ENCODE data around the gene DDX10.

The DDX10 gene

DNA sequence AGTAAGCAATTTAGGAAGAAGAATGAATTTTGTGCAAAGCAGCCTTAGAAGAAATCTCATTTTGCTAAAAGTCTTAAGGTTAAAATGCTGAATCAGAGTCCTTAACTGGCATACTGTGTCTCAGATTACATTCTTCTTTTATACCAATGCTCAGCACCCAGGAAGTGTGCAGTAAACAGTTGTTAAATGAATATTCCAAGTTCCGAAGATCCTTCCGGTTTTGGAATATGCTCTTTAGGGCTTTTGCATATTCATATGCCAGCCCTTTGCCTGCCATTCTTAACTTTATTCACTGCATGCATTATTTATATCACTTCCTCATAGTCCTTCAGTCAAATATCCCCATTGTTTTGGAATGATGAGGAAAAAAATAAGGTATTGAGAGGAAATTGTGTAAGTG lies 242.0 kb downstream of the DDX10 start:
- TF ChIP-seq, protein P1, sequence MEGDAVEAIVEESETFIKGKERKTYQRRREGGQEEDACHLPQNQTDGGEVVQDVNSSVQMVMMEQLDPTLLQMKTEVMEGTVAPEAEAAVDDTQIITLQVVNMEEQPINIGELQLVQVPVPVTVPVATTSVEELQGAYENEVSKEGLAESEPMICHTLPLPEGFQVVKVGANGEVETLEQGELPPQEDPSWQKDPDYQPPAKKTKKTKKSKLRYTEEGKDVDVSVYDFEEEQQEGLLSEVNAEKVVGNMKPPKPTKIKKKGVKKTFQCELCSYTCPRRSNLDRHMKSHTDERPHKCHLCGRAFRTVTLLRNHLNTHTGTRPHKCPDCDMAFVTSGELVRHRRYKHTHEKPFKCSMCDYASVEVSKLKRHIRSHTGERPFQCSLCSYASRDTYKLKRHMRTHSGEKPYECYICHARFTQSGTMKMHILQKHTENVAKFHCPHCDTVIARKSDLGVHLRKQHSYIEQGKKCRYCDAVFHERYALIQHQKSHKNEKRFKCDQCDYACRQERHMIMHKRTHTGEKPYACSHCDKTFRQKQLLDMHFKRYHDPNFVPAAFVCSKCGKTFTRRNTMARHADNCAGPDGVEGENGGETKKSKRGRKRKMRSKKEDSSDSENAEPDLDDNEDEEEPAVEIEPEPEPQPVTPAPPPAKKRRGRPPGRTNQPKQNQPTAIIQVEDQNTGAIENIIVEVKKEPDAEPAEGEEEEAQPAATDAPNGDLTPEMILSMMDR (conservative IDR thresholded peaks at IDR 0.05; ENCODE audit: low read length) = no peak
- peak; percentile 18 for DNase-seq (ENCODE audit: low read depth)
- H3K4me3 ChIP-seq (ENCODE audit: low read length) = no peak overlapping the region

GRCh38 chr11:108909041-108909440 lies 244.2 kb downstream of the DDX10 start:
- TF ChIP-seq, protein P1 (conservative IDR thresholded peaks at IDR 0.05; ENCODE audit: low read length) = no peak

DNA sequence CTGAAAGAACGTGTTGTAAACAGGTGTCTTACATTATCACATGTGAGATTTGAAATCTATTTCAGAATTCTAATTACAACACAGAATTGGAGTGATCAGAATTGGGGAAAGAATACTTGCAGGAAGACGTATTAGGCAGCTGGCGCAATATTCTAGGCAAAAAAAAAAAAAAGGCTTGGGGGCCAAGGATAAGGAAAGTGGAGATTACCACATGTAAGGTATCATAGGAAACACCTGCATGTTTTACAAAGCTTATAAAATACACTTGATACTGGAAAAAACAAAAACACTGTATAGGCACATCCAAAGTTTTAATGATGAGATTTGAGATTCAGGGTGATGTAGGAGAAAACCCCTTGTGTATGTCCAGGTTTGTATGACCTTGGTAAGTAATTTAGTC lies 245.1 kb downstream of the DDX10 start:
- no peak for DNase-seq (ENCODE audit: low read depth)
- H3K4me3 ChIP-seq (ENCODE audit: low read length) = no peak overlapping the region
- TF ChIP-seq, protein P1 (conservative IDR thresholded peaks at IDR 0.05; ENCODE audit: low read length) = no peak

More at GRCh38 chr11:108909041-108909440, 244.2 kb downstream of the DDX10 start:
- no peak for DNase-seq (ENCODE audit: low read depth)
- no peak overlapping the region for H3K4me3 ChIP-seq (ENCODE audit: low read length)

GRCh38 chr11:108912581-108912980 lies 247.7 kb downstream of the DDX10 start:
- DNase-seq (ENCODE audit: low read depth) = peak; percentile 59
- TF ChIP-seq, protein P1 (conservative IDR thresholded peaks at IDR 0.05; ENCODE audit: low read length) = no peak
- H3K4me3 ChIP-seq (ENCODE audit: low read length) = no peak overlapping the region

DNA sequence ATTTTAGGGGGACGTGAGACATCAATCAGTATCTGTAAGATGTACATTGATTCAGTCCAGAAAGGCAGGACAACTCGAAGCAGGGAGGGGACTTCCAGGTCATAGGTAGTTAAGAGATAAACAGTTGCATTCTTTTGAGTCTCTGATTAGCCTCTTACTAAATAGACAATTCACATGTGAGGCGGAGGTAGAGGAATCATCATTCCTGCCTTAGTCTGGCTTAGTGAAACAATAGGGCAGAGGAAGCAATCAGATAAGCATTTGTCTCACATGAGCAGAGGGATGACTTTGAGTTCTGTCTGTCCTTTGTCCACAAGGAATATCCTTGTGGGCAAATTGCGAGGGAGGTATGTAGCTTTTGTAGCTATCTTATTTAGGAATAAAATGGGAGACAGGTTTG lies 248.3 kb downstream of the DDX10 start:
- H3K4me3 ChIP-seq (ENCODE audit: low read length) = no peak overlapping the region
- TF ChIP-seq, protein P1 (conservative IDR thresholded peaks at IDR 0.05; ENCODE audit: low read length) = no peak
- no peak for DNase-seq (ENCODE audit: low read depth)

- no peak overlapping the region for H3K4me3 ChIP-seq (ENCODE audit: low read length)
- TF ChIP-seq, protein P1 (conservative IDR thresholded peaks at IDR 0.05; ENCODE audit: low read length) = no peak
- DNase-seq (ENCODE audit: low read depth) = no peak
These were observed 249.3 kb downstream of the DDX10 start for GRCh38 chr11:108914211-108914610.

DNA sequence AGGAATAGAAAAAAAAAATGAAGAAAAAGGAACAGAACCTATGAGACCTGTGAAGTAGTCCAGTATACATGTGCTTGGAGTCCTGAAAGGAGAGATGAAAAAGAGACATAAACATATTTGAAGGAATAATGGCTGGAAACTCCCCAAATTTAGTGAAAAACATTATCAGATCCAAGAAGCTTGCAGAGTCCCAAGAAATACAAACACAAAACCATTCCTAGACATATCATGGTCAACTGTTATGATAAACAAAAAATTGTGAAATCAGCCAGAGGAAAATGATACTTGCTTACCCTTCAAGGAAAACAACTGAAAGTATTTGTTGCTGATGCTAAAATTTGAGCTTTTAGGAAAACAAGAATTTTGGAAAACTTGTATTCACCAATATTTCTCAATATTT lies 250.1 kb downstream of the DDX10 start:
- TF ChIP-seq, protein P1 (conservative IDR thresholded peaks at IDR 0.05; ENCODE audit: low read length) = no peak
- peak; percentile 47 for DNase-seq (ENCODE audit: low read depth)
- H3K4me3 ChIP-seq (ENCODE audit: low read length) = no peak overlapping the region
